Psoas muscle (tissue), 8 donors: ENCODE results near the gene OBP2A. TPM values are rescaled to one million over a fixed set of nuclear protein-coding genes. Genes with fewer than 3 reads are reported as not detected.

Experiments
- ATAC-seq, 4 donors: fragments of 200-7000 bp; cut with Tn5 transposase; one replicate each; pipeline ENCODE4 v1.9.1; 2020; ENCODE audit warnings: moderate library complexity in 3 of 4, mild to moderate bottlenecking in 2 of 4
- DNase-seq, 2 donors: peaks; one replicate each; pipeline ENCODE4 v3.0.0-alpha.2; 2020
- H3K27ac ChIP-seq: fragments of 200-600 bp; one replicate; pipeline ENCODE4 v1.8.0; 2022
- H3K27me3 ChIP-seq, 3 donors: fragments of 200-600 bp in 1 of 3; one replicate each; pipeline versions ENCODE4 v1.6.1 to v1.8.0; 2013 to 2022; ENCODE audit warnings: low read length in 2 of 3, mild to moderate bottlenecking in 2 of 3, moderate library complexity in 1 of 3; ENCODE audit not compliant: insufficient read depth in 3 of 3
- H3K36me3 ChIP-seq, 2 donors: fragments of 200-600 bp in 1 of 2; one replicate each; pipeline versions ENCODE4 v1.6.1 to v1.8.0; 2013 to 2022; ENCODE audit warnings: low read depth in 1 of 2, mild to moderate bottlenecking in 1 of 2, moderate library complexity in 1 of 2; ENCODE audit not compliant: insufficient read depth in 1 of 2
- H3K4me1 ChIP-seq: fragments of 200-600 bp; one replicate; pipeline ENCODE4 v1.8.0; 2022
- H3K4me3 ChIP-seq: fragments of 200-600 bp; one replicate; pipeline ENCODE4 v1.8.0; 2022; ENCODE audit warnings: mild to moderate bottlenecking
- H3K9me3 ChIP-seq: fragments of 200-600 bp; one replicate; pipeline ENCODE4 v1.8.0; 2022
- CTCF ChIP-seq: fragments of 200-600 bp; IDR thresholded peaks from one replicate; pipeline ENCODE4 v1.8.0; 2022; ENCODE audit warnings: antibody characterized with exemption
- WGBS, 3 donors: extraction: QIAGEN DNeasy Blood & Tissue Kit; methylation state at CpG; one replicate each; pipeline versions ENCODE4 v1.1.6 to v1.1.7; 2013; 5-methylcytosine and 5-hydroxymethylcytosine counted together
- intact Hi-C, 2 donors: fragments of 100-400 bp; cut with DNase I; formaldehyde crosslinking; loops; one replicate each; pipeline versions ENCODE4 v1.11.0 to v1.14.2; 2022
- polyA plus RNA-seq, 3 donors: library from polyadenylated mRNA; stranded (reverse); fragments of 200-250 nt; gene quantifications; one replicate each; pipeline ENCODE4 v1.2.3, GENCODE V29; 2013
- total RNA-seq, 4 donors: library from RNA; stranded (reverse); fragmentation: NEBNext Ultra II Directional in 2 of 4; extraction: Animal tissue kit (Norgen Biotek cat#: 25700) in 2 of 4; gene quantifications; one replicate each; pipeline versions ENCODE4 v1.2.1 to v1.2.4, GENCODE V29; 2021 to 2023
- donor health status: healthy with polysubstance abuse.
- donor health status: DM: no; HTN: no; CAD: no; lungs with moderate emphysema.
- donor health status: Bipolar disorder and iron deficiency.
- donor health status: healthy.
- donor health status: DM: yes; HTN: yes; CAD: no.
- donor health status: DM: no; HTN: no; CAD: no.
- donor health status: DM: no; HTN: no; CAD: no.
- donor health status: DM: yes; HTN: yes; CAD: no.

OBP2A gene
- total and polyA plus RNA-seq, 7 donors, result not detected

GRCh38 chr9:135565141-135565628, 19.3 kb downstream of the OBP2A start:
- TF ChIP-seq CTCF, result no peak
- H3K9me3 ChIP-seq, result no peaks in the 10 kb centered on the region
- no peak overlapping the region for H3K27ac ChIP-seq
- no peaks in the 10 kb centered on the region for H3K4me1 ChIP-seq
- DNase-seq, result no peak
- H3K27me3 ChIP-seq, result peaks cover 0 to 51% (median 1%) of the 10 kb centered on the region in 3 donors
- whole genome bisulfite sequencing, 3 donors, result 66 to 68% (median 68%) methylated on average over 9 of the region's 9 CpGs
- no peak overlapping the region for H3K4me3 ChIP-seq
- ATAC-seq, result no peak
- intact Hi-C loops, result no loop called here
- no peaks in the 10 kb centered on the region for H3K36me3 ChIP-seq

- intact Hi-C loops, result no loop called here
- Histone ChIP-seq H3K27me3 (peaks cover 0 to 50% (median 1%) of the 10 kb centered on the region in 3 donors), H3K4me3 (no peak overlapping the region), H3K9me3 (no peaks in the 10 kb centered on the region), H3K27ac (no peak overlapping the region), H3K4me1 (no peaks in the 10 kb centered on the region), H3K36me3 (no peaks in the 10 kb centered on the region)
- DNase-seq (no peak), ATAC-seq (no peak)
- WGBS, 3 donors, result 45 to 57% (median 47%) methylated on average over 8 of the region's 8 CpGs
- TF ChIP-seq CTCF, result no peak
Observed at GRCh38 chr9:135565636-135566035, 19.7 kb downstream of the OBP2A start.

GRCh38 chr9:135566552-135566951, 20.6 kb downstream of the OBP2A start:
- DNase-seq, result no peak
- no peaks in the 10 kb centered on the region for H3K9me3 ChIP-seq
- no peaks in the 10 kb centered on the region for H3K4me1 ChIP-seq
- TF ChIP-seq CTCF, result no peak
- intact Hi-C loops, result no loop called here
- 56 to 63% (median 63%) methylated on average over 10 of the region's 10 CpGs for WGBS, 3 donors
- no peaks in the 10 kb centered on the region for H3K36me3 ChIP-seq
- H3K27ac ChIP-seq, result no peak overlapping the region
- peaks cover 0 to 44% (median under 1%) of the 10 kb centered on the region in 3 donors for H3K27me3 ChIP-seq
- no peak for ATAC-seq
- no peak overlapping the region for H3K4me3 ChIP-seq

- peaks cover 0 to 36% (median 0%) of the 10 kb centered on the region in 3 donors for H3K27me3 ChIP-seq
- intact Hi-C loops, result no loop called here
- WGBS, 3 donors, result 46 to 55% (median 52%) methylated on average over 9 of the region's 9 CpGs
Observed at GRCh38 chr9:135567311-135567710, 21.4 kb downstream of the OBP2A start.

More at GRCh38 chr9:135567311-135567710, 21.4 kb downstream of the OBP2A start:
- Histone ChIP-seq H3K27ac (no peak overlapping the region), H3K9me3 (no peaks in the 10 kb centered on the region), H3K4me1 (no peaks in the 10 kb centered on the region), H3K36me3 (no peaks in the 10 kb centered on the region), H3K4me3 (no peak overlapping the region)
- TF ChIP-seq CTCF, result no peak
- no peak for ATAC-seq
- DNase-seq, result no peak
